C4-2B (cell line): ENCODE measurements around the gene PLSCR5.

ENCODE experiments used
- ZFX ChIP-seq: fragments of 450-650 bp; IDR thresholded peaks from 2 replicates; pipeline ENCODE4 v1.6.1; 2017
- TF ChIP-seq, protein P1 (sequence below): fragments of 450-650 bp; conservative IDR thresholded peaks from 2 replicates; pipeline ENCODE4 v1.5.1; 2017; ENCODE audit warnings: mild to moderate bottlenecking

DNA sequence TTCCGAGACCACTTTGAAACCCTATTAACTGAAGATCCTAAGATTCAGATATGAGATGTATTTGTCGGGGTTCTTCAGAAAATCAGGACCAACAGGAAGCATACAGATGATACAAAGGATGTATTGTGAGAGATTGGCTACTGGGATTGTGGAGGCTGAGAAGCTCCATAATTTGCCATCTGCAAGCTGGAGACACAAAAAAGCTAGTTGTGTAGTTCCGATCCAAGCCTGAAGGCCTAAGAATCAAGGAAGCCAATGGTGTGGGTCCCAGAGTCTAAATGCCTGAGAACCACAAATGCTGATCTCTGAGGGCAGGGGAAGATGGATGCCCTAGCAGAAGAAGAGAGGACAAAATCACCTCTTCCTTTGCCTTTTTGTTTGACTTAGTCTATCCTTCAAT is 49.8 kb downstream of the PLSCR5 start:
- TF ChIP-seq, protein P1, sequence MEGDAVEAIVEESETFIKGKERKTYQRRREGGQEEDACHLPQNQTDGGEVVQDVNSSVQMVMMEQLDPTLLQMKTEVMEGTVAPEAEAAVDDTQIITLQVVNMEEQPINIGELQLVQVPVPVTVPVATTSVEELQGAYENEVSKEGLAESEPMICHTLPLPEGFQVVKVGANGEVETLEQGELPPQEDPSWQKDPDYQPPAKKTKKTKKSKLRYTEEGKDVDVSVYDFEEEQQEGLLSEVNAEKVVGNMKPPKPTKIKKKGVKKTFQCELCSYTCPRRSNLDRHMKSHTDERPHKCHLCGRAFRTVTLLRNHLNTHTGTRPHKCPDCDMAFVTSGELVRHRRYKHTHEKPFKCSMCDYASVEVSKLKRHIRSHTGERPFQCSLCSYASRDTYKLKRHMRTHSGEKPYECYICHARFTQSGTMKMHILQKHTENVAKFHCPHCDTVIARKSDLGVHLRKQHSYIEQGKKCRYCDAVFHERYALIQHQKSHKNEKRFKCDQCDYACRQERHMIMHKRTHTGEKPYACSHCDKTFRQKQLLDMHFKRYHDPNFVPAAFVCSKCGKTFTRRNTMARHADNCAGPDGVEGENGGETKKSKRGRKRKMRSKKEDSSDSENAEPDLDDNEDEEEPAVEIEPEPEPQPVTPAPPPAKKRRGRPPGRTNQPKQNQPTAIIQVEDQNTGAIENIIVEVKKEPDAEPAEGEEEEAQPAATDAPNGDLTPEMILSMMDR, result no peak
- no peak for TF ChIP-seq ZFX
